Trophoblast cell (in vitro differentiated cells and primary cell): ENCODE data around the gene PMPCA.

Experiments
- DNase-seq, 2 donors: peaks; one replicate each; pipeline ENCODE4 v3.0.0-alpha.2; 2016
- H2AFZ ChIP-seq: 2 replicates; pipeline ENCODE4 v1.6.1; 2013; ENCODE audit warnings: low read length, moderate library complexity, mild to moderate bottlenecking; ENCODE audit not compliant: insufficient read depth, poor library complexity
- H2AK5ac ChIP-seq: 2 replicates; pipeline ENCODE4 v1.6.1; 2013; ENCODE audit warnings: mild to moderate bottlenecking, low read length
- H2BK120ac ChIP-seq: 2 replicates; pipeline ENCODE4 v1.6.1; 2013; ENCODE audit warnings: low read length, mild to moderate bottlenecking, moderate library complexity; ENCODE audit not compliant: insufficient read depth, poor library complexity
- H2BK12ac ChIP-seq: 2 replicates; pipeline ENCODE4 v1.6.1; 2013; ENCODE audit warnings: mild to moderate bottlenecking, low read length, moderate library complexity
- H2BK5ac ChIP-seq: 2 replicates; pipeline ENCODE4 v1.6.1; 2013; ENCODE audit warnings: low read length, low read depth, moderate library complexity, mild to moderate bottlenecking; ENCODE audit not compliant: poor library complexity
- H3K14ac ChIP-seq: 2 replicates; pipeline ENCODE4 v1.6.1; 2013; ENCODE audit warnings: mild to moderate bottlenecking, low read length
- H3K18ac ChIP-seq: 2 replicates; pipeline ENCODE4 v1.6.1; 2013; ENCODE audit warnings: mild to moderate bottlenecking, low read length
- H3K23ac ChIP-seq: 2 replicates; pipeline ENCODE4 v1.6.1; 2013; ENCODE audit warnings: low read length
- H3K27ac ChIP-seq: 2 replicates; pipeline ENCODE4 v1.5.1; 2013; ENCODE audit warnings: low read depth, mild to moderate bottlenecking, inconsistent platforms, low read length, moderate library complexity
- H3K27me3 ChIP-seq: 2 replicates; pipeline ENCODE4 v1.6.1; 2013; ENCODE audit warnings: inconsistent platforms, mild to moderate bottlenecking, low read length, moderate library complexity; ENCODE audit not compliant: insufficient read depth
- H3K36me3 ChIP-seq, 2 experiments: 1 replicate in 1 of 2; 2 replicates in 1 of 2; pipeline ENCODE4 v1.6.1; 2013; ENCODE audit warnings: low read length in 2 of 2, mild to moderate bottlenecking in 2 of 2, moderate library complexity in 1 of 2; ENCODE audit not compliant: insufficient read depth in 2 of 2, control insufficient read depth in 1 of 2
- H3K4ac ChIP-seq: 2 replicates; pipeline ENCODE4 v1.6.1; 2013; ENCODE audit warnings: low read depth, mild to moderate bottlenecking, low read length, moderate library complexity
- H3K4me1 ChIP-seq, 2 experiments: 1 replicate in 1 of 2; 2 replicates in 1 of 2; pipeline ENCODE4 v1.6.1; 2013; ENCODE audit warnings: low read length in 2 of 2, mild to moderate bottlenecking in 2 of 2, moderate library complexity in 1 of 2; ENCODE audit not compliant: insufficient read depth in 2 of 2, control insufficient read depth in 1 of 2
- H3K4me2 ChIP-seq: 2 replicates; pipeline ENCODE4 v1.6.1; 2013; ENCODE audit warnings: inconsistent platforms, mild to moderate bottlenecking, low read length, moderate library complexity
- H3K4me3 ChIP-seq: 2 replicates; pipeline ENCODE4 v1.5.1; 2013; ENCODE audit warnings: mild to moderate bottlenecking, low read depth, low read length, inconsistent platforms
- H3K79me1 ChIP-seq: one replicate; pipeline ENCODE4 v1.6.1; 2013; ENCODE audit warnings: low read length
- H3K79me2 ChIP-seq: 2 replicates; pipeline ENCODE4 v1.6.1; 2013; ENCODE audit warnings: low read length, mild to moderate bottlenecking; ENCODE audit not compliant: control insufficient read depth, insufficient read depth, poor library complexity
- H3K9ac ChIP-seq: 2 replicates; pipeline ENCODE4 v1.6.1; 2013; ENCODE audit warnings: mild to moderate bottlenecking, low read length
- H3K9me3 ChIP-seq: 2 replicates; pipeline ENCODE4 v1.6.1; 2013; ENCODE audit warnings: low read depth, mild to moderate bottlenecking, control low read depth, inconsistent platforms, low read length; ENCODE audit not compliant: insufficient read depth
- H4K12ac ChIP-seq: 2 replicates; pipeline ENCODE4 v1.6.1; 2013; ENCODE audit warnings: low read depth, mild to moderate bottlenecking, low read length, moderate library complexity
- H4K8ac ChIP-seq: 2 replicates; pipeline ENCODE4 v1.6.1; 2013; ENCODE audit warnings: low read depth, mild to moderate bottlenecking, low read length, moderate library complexity
- H4K91ac ChIP-seq: one replicate; pipeline ENCODE4 v1.6.1; 2013; ENCODE audit warnings: low read depth, mild to moderate bottlenecking, low read length, moderate library complexity
- WGBS: extraction: QIAGEN DNeasy Blood & Tissue Kit; methylation state at CpG from one replicate; pipeline ENCODE4 v1.1.7; 2013; ENCODE audit warnings: missing lambda C conversion rate; ENCODE audit not compliant: insufficient read length, insufficient coverage; ENCODE audit errors: extremely low coverage; 5-methylcytosine and 5-hydroxymethylcytosine counted together

PMPCA gene

DNA sequence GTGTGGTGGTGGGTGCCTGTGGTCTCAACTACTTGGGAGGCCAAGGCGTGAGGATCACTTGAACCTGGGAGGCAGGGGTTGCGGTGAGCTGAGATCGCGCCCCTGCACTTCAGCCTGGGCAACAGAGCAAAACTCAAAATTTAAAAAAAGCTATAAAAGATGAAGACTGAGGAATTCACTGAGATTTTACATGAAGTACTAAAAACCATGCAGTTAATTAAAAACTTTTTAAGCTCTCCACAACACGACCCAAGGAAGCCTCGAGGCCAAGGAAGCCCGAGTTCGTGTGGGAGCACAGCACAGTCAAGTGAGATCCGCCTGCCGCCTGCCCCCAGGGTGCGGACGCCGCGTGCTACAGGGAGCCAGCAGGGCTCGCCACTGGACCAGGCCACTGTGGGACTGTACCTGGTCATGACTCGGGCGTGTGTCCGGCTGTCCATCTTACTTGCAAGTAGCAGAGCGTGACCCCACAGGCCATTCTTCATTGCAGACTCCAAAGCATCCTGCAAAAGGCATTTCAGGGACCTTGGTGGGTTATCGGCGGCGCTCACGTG, 50.4 kb downstream of the PMPCA start:
- Histone ChIP-seq H3K4me2 (no peak overlapping the region), H3K36me3 (peaks cover 83 to 87% of the 10 kb centered on the region in 2 experiments), H4K8ac (no peak overlapping the region), H3K79me2 (no peaks in the 10 kb centered on the region), H4K12ac (no peak overlapping the region), H3K23ac (no peak overlapping the region), H3K9ac (no peak overlapping the region), H2AK5ac (no peak overlapping the region), H2BK12ac (no peak overlapping the region), H2AFZ (no peak overlapping the region), H3K79me1 (no peaks in the 10 kb centered on the region), H3K18ac (no peak overlapping the region), H2BK120ac (no peak overlapping the region), H4K91ac (no peak overlapping the region), H3K4me3 (no peak overlapping the region), H3K14ac (no peak overlapping the region), H3K27ac (no peak overlapping the region), H3K4me1 (no peaks in the 10 kb centered on the region), H2BK5ac (no peak overlapping the region), H3K27me3 (no peaks in the 10 kb centered on the region), H3K4ac (no peak overlapping the region), H3K9me3 (peaks cover 2% of the 10 kb centered on the region)
- no CpG with 5 or more reads among the region's 23 CpGs for WGBS
- no peak for DNase-seq

GRCh38 chr9:136462664-136463063, 52.2 kb downstream of the PMPCA start:
- H3K79me2 ChIP-seq = no peaks in the 10 kb centered on the region
- no peak overlapping the region for H3K23ac ChIP-seq
- H3K18ac ChIP-seq = no peak overlapping the region
- H2BK120ac ChIP-seq = no peak overlapping the region
- no peak overlapping the region for H3K9ac ChIP-seq
- no CpG with 5 or more reads among the region's 17 CpGs for WGBS
- H4K12ac ChIP-seq = no peak overlapping the region
- H3K27ac ChIP-seq = no peak overlapping the region
- no peak for DNase-seq
- no peak overlapping the region for H2BK5ac ChIP-seq
- H2AFZ ChIP-seq = no peak overlapping the region
- no peak overlapping the region for H4K8ac ChIP-seq
- H3K9me3 ChIP-seq = peaks cover 4% of the 10 kb centered on the region
- no peak overlapping the region for H2AK5ac ChIP-seq
- H3K79me1 ChIP-seq = no peaks in the 10 kb centered on the region
- H2BK12ac ChIP-seq = no peak overlapping the region
- no peak overlapping the region for H4K91ac ChIP-seq
- H3K4me1 ChIP-seq = no peaks in the 10 kb centered on the region
- no peak overlapping the region for H3K4ac ChIP-seq
- H3K36me3 ChIP-seq = peaks cover 80 to 85% of the 10 kb centered on the region in 2 experiments
- no peaks in the 10 kb centered on the region for H3K27me3 ChIP-seq
- H3K4me3 ChIP-seq = no peak overlapping the region
- H3K4me2 ChIP-seq = no peak overlapping the region
- H3K14ac ChIP-seq = no peak overlapping the region

DNA sequence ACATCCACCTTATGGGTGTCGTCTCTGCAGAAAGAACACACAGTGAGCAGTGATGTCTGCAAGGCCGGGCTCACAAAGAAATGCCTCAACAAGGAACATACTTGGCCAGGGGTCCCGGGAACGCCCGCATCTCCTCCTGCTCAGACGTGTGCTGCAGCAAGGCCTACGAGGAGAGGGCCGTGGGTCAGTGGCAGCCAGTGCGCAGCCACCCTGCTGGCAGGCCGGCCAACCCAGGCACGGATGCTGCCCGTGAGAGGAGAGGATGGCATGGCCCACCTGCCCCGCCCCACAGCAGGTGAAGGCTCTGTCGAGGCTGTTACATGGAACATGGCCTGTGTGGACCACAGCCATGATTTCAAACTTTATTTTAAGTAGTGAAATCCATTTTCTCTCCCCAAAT, 53.1 kb downstream of the PMPCA start:
- Histone ChIP-seq H3K9me3 (peaks cover 4% of the 10 kb centered on the region), H3K36me3 (peaks cover 79 to 86% of the 10 kb centered on the region in 2 experiments), H3K4me2 (no peak overlapping the region), H3K27ac (no peak overlapping the region), H3K79me2 (no peaks in the 10 kb centered on the region), H3K4ac (no peak overlapping the region), H2BK5ac (no peak overlapping the region), H3K23ac (no peak overlapping the region), H3K14ac (no peak overlapping the region), H4K8ac (no peak overlapping the region), H2AK5ac (no peak overlapping the region), H2AFZ (no peak overlapping the region), H2BK12ac (no peak overlapping the region), H3K27me3 (no peaks in the 10 kb centered on the region), H3K79me1 (no peaks in the 10 kb centered on the region), H4K91ac (no peak overlapping the region), H2BK120ac (no peak overlapping the region), H3K9ac (no peak overlapping the region), H3K18ac (no peak overlapping the region), H3K4me3 (no peak overlapping the region), H3K4me1 (no peaks in the 10 kb centered on the region), H4K12ac (no peak overlapping the region)
- no peak for DNase-seq
- WGBS = no CpG with 5 or more reads among the region's 14 CpGs

DNA sequence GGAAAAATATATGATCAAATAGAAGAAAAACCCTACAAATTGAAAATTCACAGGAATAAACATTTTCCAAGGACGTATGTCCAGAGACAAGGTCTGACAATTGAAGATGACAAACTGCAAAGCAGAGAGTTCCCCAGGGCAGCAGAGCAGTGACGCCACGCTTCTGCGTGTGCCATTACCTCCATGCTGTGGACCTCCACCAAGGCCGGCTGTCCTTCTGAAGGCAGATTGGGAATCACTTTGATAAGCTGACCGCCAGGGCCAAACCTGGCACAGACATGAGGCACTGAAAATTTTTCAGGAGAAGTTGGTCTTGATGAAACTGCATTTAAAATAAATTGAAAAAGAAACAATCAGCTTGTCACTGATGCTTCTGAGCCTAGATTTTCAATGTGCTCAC, 53.8 kb downstream of the PMPCA start:
- Histone ChIP-seq H3K27ac (no peak overlapping the region), H3K9me3 (peaks cover 4% of the 10 kb centered on the region), H2BK12ac (no peak overlapping the region), H2AFZ (no peak overlapping the region), H4K8ac (no peak overlapping the region), H4K91ac (no peak overlapping the region), H3K27me3 (no peaks in the 10 kb centered on the region), H3K14ac (no peak overlapping the region), H3K23ac (no peak overlapping the region), H3K79me2 (no peaks in the 10 kb centered on the region), H2BK5ac (no peak overlapping the region), H3K79me1 (no peaks in the 10 kb centered on the region), H3K18ac (no peak overlapping the region), H3K4me3 (no peak overlapping the region), H4K12ac (no peak overlapping the region), H3K36me3 (peaks cover 82 to 85% of the 10 kb centered on the region in 2 experiments), H3K4me2 (no peak overlapping the region), H3K4me1 (no peaks in the 10 kb centered on the region), H3K4ac (no peak overlapping the region), H2BK120ac (no peak overlapping the region), H2AK5ac (no peak overlapping the region), H3K9ac (no peak overlapping the region)
- no CpG with 5 or more reads among the region's 6 CpGs for WGBS
- DNase-seq = no peak
